Measurements from ENCODE around the gene WWC1. TPM values are rescaled to one million over a fixed set of nuclear protein-coding genes. Genes with fewer than 3 reads are reported as not detected.

Gene WWC1
- total and polyA plus RNA-seq, 12 donors: 0.79 to 7.8 (median 1.2) TPM

DNA sequence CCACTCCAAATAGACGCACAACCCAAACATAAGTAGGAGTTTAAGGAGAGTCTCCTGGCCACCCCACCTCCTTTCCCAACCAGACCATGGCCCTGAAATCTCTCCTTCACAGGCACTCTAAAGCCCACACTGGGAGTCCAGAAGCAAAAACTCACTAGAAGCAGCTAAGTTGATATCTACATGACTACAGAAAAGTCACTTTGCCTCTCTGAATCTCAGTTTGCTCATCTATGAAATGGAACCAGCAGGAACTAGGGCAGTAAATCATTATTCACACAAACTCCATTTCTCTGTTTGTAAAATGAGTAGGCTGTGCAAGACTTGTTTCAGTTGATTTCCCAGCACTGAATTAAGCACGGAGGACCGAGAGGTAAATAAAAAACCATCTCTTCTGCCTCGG lies 4.1 kb upstream of the WWC1 start:
- Histone ChIP-seq H3K27me3 (peaks cover 0 to 35% (median 22%) of the 10 kb centered on the region in 7 donors), H3K4me1 (peaks cover 0 to 10% (median 5%) of the 10 kb centered on the region in 9 donors), H3K36me3 (no peaks in the 10 kb centered on the region), H3K27ac (no peak overlapping the region), H3K9me3 (peaks cover 0 to 24% (median 11%) of the 10 kb centered on the region in 11 donors), H3K4me3 (no peak overlapping the region)
- 89 to 90% methylated on average over 4 of the region's 4 CpGs for WGBS, 2 donors
- intact Hi-C loops (cut with DNase I): loop anchor here in 1 of 10 donors (5.0 kb wide), 1 partner anchor 185 kb away; no protein-coding TSS in a partner anchor
- ATAC-seq: no peak
- DNase-seq: no peak
- TF ChIP-seq, protein P1, sequence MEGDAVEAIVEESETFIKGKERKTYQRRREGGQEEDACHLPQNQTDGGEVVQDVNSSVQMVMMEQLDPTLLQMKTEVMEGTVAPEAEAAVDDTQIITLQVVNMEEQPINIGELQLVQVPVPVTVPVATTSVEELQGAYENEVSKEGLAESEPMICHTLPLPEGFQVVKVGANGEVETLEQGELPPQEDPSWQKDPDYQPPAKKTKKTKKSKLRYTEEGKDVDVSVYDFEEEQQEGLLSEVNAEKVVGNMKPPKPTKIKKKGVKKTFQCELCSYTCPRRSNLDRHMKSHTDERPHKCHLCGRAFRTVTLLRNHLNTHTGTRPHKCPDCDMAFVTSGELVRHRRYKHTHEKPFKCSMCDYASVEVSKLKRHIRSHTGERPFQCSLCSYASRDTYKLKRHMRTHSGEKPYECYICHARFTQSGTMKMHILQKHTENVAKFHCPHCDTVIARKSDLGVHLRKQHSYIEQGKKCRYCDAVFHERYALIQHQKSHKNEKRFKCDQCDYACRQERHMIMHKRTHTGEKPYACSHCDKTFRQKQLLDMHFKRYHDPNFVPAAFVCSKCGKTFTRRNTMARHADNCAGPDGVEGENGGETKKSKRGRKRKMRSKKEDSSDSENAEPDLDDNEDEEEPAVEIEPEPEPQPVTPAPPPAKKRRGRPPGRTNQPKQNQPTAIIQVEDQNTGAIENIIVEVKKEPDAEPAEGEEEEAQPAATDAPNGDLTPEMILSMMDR (IDR thresholded peaks at IDR 0.05): no peak

DNA sequence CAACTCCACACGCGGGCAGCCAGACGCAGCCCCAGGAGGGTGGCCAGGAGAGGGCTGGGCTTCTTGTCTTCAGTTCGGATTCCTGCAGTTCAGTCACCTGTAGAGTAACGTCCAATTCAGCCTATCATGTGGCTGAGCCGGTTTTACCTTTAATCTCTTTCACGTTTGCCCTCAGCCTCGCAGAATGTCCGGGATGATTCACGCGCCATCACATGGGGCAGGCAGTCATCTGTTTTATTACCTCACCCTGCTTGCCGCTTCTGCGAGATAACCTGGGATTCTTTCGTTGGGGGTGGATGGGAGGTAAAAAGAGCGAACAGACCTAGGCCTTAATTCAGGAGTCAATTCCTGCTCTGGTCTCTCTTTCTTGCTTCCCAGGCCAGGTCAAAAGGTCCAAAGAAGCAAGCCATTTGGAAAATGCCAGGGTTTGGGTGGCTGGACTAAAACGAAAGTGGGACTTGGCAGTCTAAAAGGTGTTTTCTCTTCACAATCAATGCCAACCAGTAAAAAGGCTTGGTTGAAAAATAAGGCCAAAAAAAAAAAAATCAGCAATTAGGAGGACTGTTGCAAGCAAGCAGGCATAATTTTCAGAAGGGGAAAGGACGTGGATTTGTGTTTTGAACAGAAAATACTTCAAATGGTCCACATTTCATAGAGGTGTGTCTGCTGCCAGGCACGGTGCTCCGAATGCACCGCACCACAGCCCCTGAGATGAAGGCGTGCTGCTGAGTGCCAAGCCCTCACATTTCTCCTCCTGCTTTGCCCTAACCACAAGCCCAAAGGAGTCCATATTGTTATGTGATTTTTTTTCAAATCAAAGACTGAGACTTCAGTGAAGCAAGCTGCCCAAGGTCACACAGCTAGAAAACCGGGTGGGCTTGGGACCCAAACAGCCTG lies 2.8 kb upstream of the WWC1 start:
- Histone ChIP-seq H3K27ac (no peak overlapping the region), H3K4me1 (peaks cover 0 to 11% (median 6%) of the 10 kb centered on the region in 9 donors), H3K9me3 (peaks cover 0 to 24% (median 11%) of the 10 kb centered on the region in 11 donors), H3K36me3 (no peaks in the 10 kb centered on the region), H3K27me3 (peaks cover 0 to 45% (median 35%) of the 10 kb centered on the region in 7 donors), H3K4me3 (no peak overlapping the region)
- TF ChIP-seq, protein P1 (IDR thresholded peaks at IDR 0.05): no peak
- 75 to 77% methylated on average over 22 of the region's 22 CpGs for WGBS, 2 donors
- DNase-seq: no peak
- no peak for ATAC-seq
- intact Hi-C loops (cut with DNase I): loop anchor here in 1 of 10 donors (5.0 kb wide), 1 partner anchor 184 kb away; no protein-coding TSS in a partner anchor

GRCh38 chr5:168290902-168291341 lies 523 bp upstream of the WWC1 start:
- Histone ChIP-seq H3K9me3 (peaks cover 0 to 2% (median 0%) of the 10 kb centered on the region in 11 donors), H3K27ac (no peak overlapping the region), H3K36me3 (no peaks in the 10 kb centered on the region), H3K27me3 (peaks cover 0 to 54% (median 42%) of the 10 kb centered on the region in 7 donors), H3K4me1 (peaks cover 0 to 11% (median 6%) of the 10 kb centered on the region in 9 donors), H3K4me3 (peak overlapping the region in 8 of 10 donors; percentile 42 to 54 (median 49))
- TF ChIP-seq, protein P1 (IDR thresholded peaks at IDR 0.05): no peak
- ATAC-seq: no peak
- intact Hi-C loops (cut with DNase I): no loop called here
- WGBS, 2 donors: 13 to 16% methylated on average over 6 of the region's 6 CpGs
- no peak for DNase-seq

DNA sequence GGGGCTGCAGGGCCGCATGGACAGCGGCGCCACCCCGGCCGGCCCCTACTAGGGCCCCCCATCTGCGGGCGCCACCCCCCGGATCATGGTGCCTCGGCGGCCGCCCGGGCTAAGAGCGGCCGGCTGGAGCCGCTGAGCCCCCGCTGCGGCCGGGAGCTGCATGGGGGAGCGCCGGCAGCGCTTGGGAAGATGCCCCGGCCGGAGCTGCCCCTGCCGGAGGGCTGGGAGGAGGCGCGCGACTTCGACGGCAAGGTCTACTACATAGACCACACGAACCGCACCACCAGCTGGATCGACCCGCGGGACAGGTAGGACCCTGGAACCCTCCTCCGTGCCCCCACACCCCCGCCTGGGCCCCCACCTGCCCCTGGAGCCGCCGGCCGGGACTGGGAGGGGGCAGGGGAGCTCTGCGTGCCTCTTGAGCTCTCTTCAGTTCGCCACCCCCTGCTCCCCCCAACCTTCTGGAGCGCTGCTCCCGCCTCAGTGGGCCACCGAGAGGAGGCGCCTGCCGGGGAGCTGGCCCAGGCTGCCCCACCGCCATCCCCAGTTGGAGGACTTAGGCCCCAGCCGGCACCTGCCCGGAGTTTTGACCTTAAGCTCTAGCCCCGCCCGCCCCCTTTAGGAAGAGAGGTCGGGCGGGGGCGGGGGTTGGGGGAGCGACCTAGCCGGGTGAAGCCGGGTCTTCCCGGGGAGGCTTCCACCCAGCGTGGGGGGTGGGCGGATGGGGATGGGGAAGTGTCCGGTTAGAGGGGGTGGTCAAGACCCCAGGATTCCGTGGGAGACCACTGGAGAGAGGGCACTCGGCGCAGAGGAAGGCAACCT lies 730 bp downstream of the WWC1 start:
- 4 to 5% methylated on average over 53 to 64 of the region's 64 CpGs for WGBS, 2 donors
- DNase-seq (no peak), ATAC-seq (peak in 1 of 8 donors; percentile 36)
- Histone ChIP-seq H3K4me1 (peaks cover 0 to 11% (median 6%) of the 10 kb centered on the region in 9 donors), H3K4me3 (peak overlapping the region in 9 of 10 donors; percentile 21 to 52 (median 43)), H3K27me3 (peaks cover 0 to 54% (median 45%) of the 10 kb centered on the region in 7 donors), H3K27ac (no peak overlapping the region), H3K9me3 (no peaks in the 10 kb centered on the region), H3K36me3 (no peaks in the 10 kb centered on the region)
- intact Hi-C loops (cut with DNase I): no loop called here
- TF ChIP-seq, protein P1 (IDR thresholded peaks at IDR 0.05): no peak

Measured in heart right ventricle (tissue), 16 donors.